Stimulated activated CD4-positive, alpha-beta T cell treated with anti-CD3 and anti-CD28 coated beads, Interleukin-15, amount 100 ng/mL, for 48 hours (primary cell): ENCODE measurements around the gene SERPIND1.
"Not testable (repeated sequence)": the region's sequence is repeated elsewhere in the genome, so short reads cannot be mapped to it uniquely, and the experiment has no call there.

Experiments
- DNase-seq, 2 donors: peaks; one replicate each; pipeline ENCODE4 v3.0.0-alpha.2; 2020; ENCODE audit warnings: low read depth in 2 of 2

Gene SERPIND1

GRCh38 chr22:20747223-20747622, 26.7 kb upstream of the SERPIND1 start:
- DNase-seq, result no peak

- no peak for DNase-seq
Observed at GRCh38 chr22:20748082-20748481, 25.8 kb upstream of the SERPIND1 start.

- no peak for DNase-seq
Observed at GRCh38 chr22:20748731-20749428, 25.0 kb upstream of the SERPIND1 start.

GRCh38 chr22:20749453-20749852, 24.5 kb upstream of the SERPIND1 start:
- no peak for DNase-seq

- peak in 1 of 2 donors; percentile 16 for DNase-seq
Observed at GRCh38 chr22:20750461-20751184, 23.3 kb upstream of the SERPIND1 start.

- DNase-seq, result no peak
Observed at GRCh38 chr22:20751185-20751851, 22.6 kb upstream of the SERPIND1 start.

GRCh38 chr22:20752104-20752741, 21.7 kb upstream of the SERPIND1 start:
- no peak for DNase-seq

GRCh38 chr22:20752873-20753272, 21.0 kb upstream of the SERPIND1 start:
- no peak for DNase-seq

- DNase-seq, result no peak
Observed at GRCh38 chr22:20756846-20757245, 17.1 kb upstream of the SERPIND1 start.

GRCh38 chr22:20758688-20759087, 15.2 kb upstream of the SERPIND1 start:
- DNase-seq, result no peak

GRCh38 chr22:20760084-20760483, 13.8 kb upstream of the SERPIND1 start:
- no peak for DNase-seq

GRCh38 chr22:20761536-20761935, 12.4 kb upstream of the SERPIND1 start:
- no peak for DNase-seq

- DNase-seq, result no peak
Observed at GRCh38 chr22:20762233-20762796, 11.6 kb upstream of the SERPIND1 start.

- DNase-seq, result no peak
Observed at GRCh38 chr22:20763630-20764470, 10.1 kb upstream of the SERPIND1 start.

GRCh38 chr22:20764471-20764720, 9.5 kb upstream of the SERPIND1 start:
- no peak for DNase-seq

GRCh38 chr22:20764729-20765128, 9.2 kb upstream of the SERPIND1 start:
- no peak for DNase-seq

GRCh38 chr22:20765938-20766337, 8.0 kb upstream of the SERPIND1 start:
- no peak for DNase-seq

- DNase-seq, result no peak
Observed at GRCh38 chr22:20766530-20766929, 7.4 kb upstream of the SERPIND1 start.

- not testable (repeated sequence) for DNase-seq
Observed at GRCh38 chr22:20769496-20769826, 4.5 kb upstream of the SERPIND1 start.

GRCh38 chr22:20771918-20772625, 1.8 kb upstream of the SERPIND1 start:
- DNase-seq, result no peak

GRCh38 chr22:20774882-20775281, 969 bp downstream of the SERPIND1 start:
- DNase-seq, result no peak
